Fibroblast of lung (primary cell): Measurements from ENCODE around the gene MRGPRF. TPM values are rescaled to one million over a fixed set of nuclear protein-coding genes. Genes with fewer than 3 reads are reported as not detected.

ENCODE experiments used
- DNase-seq, 2 donors: peaks; one replicate each; pipeline versions ENCODE4 v3.0.0 to v3.0.0-alpha.2; 2010; ENCODE audit warnings: low read depth in 2 of 2
- H2AFZ ChIP-seq: 2 replicates; pipeline ENCODE4 v1.5.1; 2012; ENCODE audit warnings: low read length, control low read depth, inconsistent platforms
- H3K27ac ChIP-seq: 2 replicates; pipeline ENCODE4 v1.5.1; 2011; ENCODE audit warnings: low read length, control low read depth; ENCODE audit not compliant: insufficient read depth
- H3K27me3 ChIP-seq: 2 replicates; pipeline ENCODE4 v1.5.1; 2011; ENCODE audit warnings: mild to moderate bottlenecking, low read length; ENCODE audit not compliant: control insufficient read depth, insufficient read depth
- H3K36me3 ChIP-seq: 2 replicates; pipeline ENCODE4 v1.5.1; 2011; ENCODE audit warnings: low read length; ENCODE audit not compliant: control insufficient read depth, insufficient read depth
- H3K4me1 ChIP-seq: 2 replicates; pipeline ENCODE4 v1.5.1; 2011; ENCODE audit warnings: low read length; ENCODE audit not compliant: control insufficient read depth, insufficient read depth; ENCODE audit errors: extremely low read depth
- H3K4me2 ChIP-seq: 2 replicates; pipeline ENCODE4 v1.5.1; 2011; ENCODE audit warnings: low read length, control low read depth; ENCODE audit not compliant: insufficient read depth; ENCODE audit errors: extremely low read depth
- H3K4me3 ChIP-seq, 4 experiments: fragments of 200-600 bp in 1 of 4; sonication (generic) in 1 of 4; replicated peaks in 1 of 4; 2 replicates each; pipeline ENCODE4 v1.5.1; 2011 to 2016; ENCODE audit warnings: low read length in 4 of 4, low read depth in 3 of 4, mild to moderate bottlenecking in 3 of 4, control low read depth in 2 of 4, inconsistent platforms in 1 of 4, mixed read lengths in 1 of 4; ENCODE audit not compliant: insufficient read depth in 1 of 4; ENCODE audit errors: control extremely low read depth in 1 of 4
- H3K79me2 ChIP-seq: 2 replicates; pipeline ENCODE4 v1.5.1; 2012; ENCODE audit warnings: mild to moderate bottlenecking, low read length, inconsistent platforms; ENCODE audit not compliant: control insufficient read depth, insufficient read depth
- H3K9ac ChIP-seq: 2 replicates; pipeline ENCODE4 v1.5.1; 2011; ENCODE audit warnings: mild to moderate bottlenecking, low read length, control low read depth; ENCODE audit not compliant: insufficient read depth
- H3K9me3 ChIP-seq: 2 replicates; pipeline ENCODE4 v1.5.1; 2012; ENCODE audit warnings: low read depth, low read length; ENCODE audit not compliant: control insufficient read depth, insufficient read depth
- H4K20me1 ChIP-seq: 2 replicates; pipeline ENCODE4 v1.5.1; 2011; ENCODE audit warnings: low read length; ENCODE audit not compliant: control insufficient read depth, insufficient read depth; ENCODE audit errors: extremely low read depth
- EZH2 ChIP-seq: IDR thresholded peaks from 2 replicates; pipeline ENCODE4 v1.5.1; 2012; ENCODE audit warnings: low read length, control low read depth, mild to moderate bottlenecking; ENCODE audit errors: missing control alignments
- polyA plus RNA-seq, 2 donors: library from polyadenylated mRNA; depleted of rRNA in 1 of 2; stranded (reverse) in 1 of 2; unstranded in 1 of 2; fragments of >200 nt; gene quantifications; 2 replicates each; pipeline ENCODE4 v1.2.1, GENCODE V29; 2011 to 2012; ENCODE audit warnings: missing spikeins in 1 of 2
- total RNA-seq: library from RNA; depleted of rRNA; stranded (reverse); fragments of >200 nt; gene quantifications from 2 replicates; pipeline ENCODE4 v1.2.1, GENCODE V29; 2014
- TF ChIP-seq, protein P1 (sequence below), 2 donors: IDR thresholded peaks in 1 of 2; conservative IDR thresholded peaks in 1 of 2; 1 replicate in 1 of 2; 2 replicates in 1 of 2; pipeline ENCODE4 v1.5.1; 2011 to 2012; ENCODE audit warnings: low read length in 2 of 2, control low read depth in 1 of 2, inconsistent platforms in 1 of 2, low read depth in 1 of 2, mild to moderate bottlenecking in 1 of 2

The MRGPRF gene
- total and polyA plus RNA-seq, 2 donors (not counting 1 experiment from before 2014, with no cell fraction given) = 84.2 to 88.1 TPM

DNA sequence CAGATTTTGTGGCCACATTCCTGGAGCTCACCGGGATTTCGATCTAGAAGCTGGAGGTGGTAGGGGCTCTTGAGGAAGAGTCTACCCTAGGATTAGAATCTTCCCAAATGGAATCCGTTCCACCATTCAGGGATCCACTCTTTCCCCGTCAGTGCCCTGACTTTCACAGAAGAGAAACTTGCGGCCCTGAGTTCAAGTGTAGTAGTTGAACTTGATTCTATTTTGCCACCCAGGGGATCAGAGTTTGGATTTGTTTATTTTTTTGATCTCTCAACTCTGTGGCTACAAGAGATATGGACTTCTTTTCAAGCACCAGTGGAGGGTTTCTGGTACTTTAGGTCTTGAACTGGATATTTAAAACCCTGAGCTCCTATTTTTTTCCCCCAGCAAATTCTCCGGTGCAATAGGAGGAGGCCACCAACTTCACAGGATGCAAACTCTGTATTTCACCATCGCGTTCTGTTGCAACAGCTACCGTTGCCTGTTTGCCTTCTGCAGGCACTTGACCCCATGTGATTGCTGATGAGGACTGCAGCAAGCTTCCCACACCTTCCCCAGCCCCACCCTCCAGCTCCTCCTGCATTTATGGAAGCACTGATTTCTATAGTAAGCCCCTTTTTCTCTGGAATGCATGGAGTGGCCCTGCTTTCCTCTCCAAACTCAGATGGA is 14.8 kb upstream of the MRGPRF start:
- Histone ChIP-seq H3K4me1 (no peaks in the 10 kb centered on the region), H3K4me3 (no peak overlapping the region)

DNA sequence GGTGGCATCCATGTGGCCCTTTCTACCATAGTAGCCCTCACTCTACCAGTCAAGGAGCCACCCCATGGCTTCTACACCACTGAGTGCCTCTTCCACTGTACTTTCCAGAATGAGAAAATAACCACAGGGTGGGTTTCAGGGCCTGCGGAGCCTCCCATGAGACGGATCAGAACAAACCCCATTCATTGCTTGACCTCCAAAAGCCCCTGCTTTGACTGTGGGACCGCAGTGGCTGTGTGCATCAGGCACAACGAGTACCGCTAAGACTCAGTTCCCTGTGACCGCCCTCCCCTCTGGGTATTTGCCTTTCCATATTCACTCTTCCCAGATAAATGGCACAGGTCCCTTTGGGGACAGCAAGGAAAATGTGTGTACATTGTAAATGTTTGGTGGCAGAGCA is 11.5 kb upstream of the MRGPRF start:
- H3K4me2 ChIP-seq = no peak overlapping the region
- no peaks in the 10 kb centered on the region for H3K27me3 ChIP-seq
- TF ChIP-seq EZH2 = no peak
- TF ChIP-seq, protein P1, sequence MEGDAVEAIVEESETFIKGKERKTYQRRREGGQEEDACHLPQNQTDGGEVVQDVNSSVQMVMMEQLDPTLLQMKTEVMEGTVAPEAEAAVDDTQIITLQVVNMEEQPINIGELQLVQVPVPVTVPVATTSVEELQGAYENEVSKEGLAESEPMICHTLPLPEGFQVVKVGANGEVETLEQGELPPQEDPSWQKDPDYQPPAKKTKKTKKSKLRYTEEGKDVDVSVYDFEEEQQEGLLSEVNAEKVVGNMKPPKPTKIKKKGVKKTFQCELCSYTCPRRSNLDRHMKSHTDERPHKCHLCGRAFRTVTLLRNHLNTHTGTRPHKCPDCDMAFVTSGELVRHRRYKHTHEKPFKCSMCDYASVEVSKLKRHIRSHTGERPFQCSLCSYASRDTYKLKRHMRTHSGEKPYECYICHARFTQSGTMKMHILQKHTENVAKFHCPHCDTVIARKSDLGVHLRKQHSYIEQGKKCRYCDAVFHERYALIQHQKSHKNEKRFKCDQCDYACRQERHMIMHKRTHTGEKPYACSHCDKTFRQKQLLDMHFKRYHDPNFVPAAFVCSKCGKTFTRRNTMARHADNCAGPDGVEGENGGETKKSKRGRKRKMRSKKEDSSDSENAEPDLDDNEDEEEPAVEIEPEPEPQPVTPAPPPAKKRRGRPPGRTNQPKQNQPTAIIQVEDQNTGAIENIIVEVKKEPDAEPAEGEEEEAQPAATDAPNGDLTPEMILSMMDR (conservative IDR thresholded peaks at IDR 0.05 in 1 of 2, IDR thresholded peaks at IDR 0.05 in 1 of 2; ENCODE audit: low read depth in 1 of 2, low read length in 2 of 2) = no peak
- H3K36me3 ChIP-seq = no peaks in the 10 kb centered on the region
- no peak overlapping the region for H3K9ac ChIP-seq
- H3K79me2 ChIP-seq = no peaks in the 10 kb centered on the region
- no peak overlapping the region for H3K4me3 ChIP-seq
- H3K9me3 ChIP-seq = no peaks in the 10 kb centered on the region
- no peak for DNase-seq
- H3K27ac ChIP-seq = no peak overlapping the region
- no peaks in the 10 kb centered on the region for H3K4me1 ChIP-seq
- H4K20me1 ChIP-seq = no peaks in the 10 kb centered on the region
- no peak overlapping the region for H2AFZ ChIP-seq

More for the DNA sequence above, 14.8 kb upstream of the MRGPRF start:
- no peak for TF ChIP-seq EZH2
- TF ChIP-seq, protein P1 (conservative IDR thresholded peaks at IDR 0.05 in 1 of 2, IDR thresholded peaks at IDR 0.05 in 1 of 2; ENCODE audit: low read depth in 1 of 2, low read length in 2 of 2) = no peak
- no peak overlapping the region for H3K9ac ChIP-seq
- H3K79me2 ChIP-seq = no peaks in the 10 kb centered on the region
- peak in 1 of 2 donors; percentile 84 for DNase-seq
- H3K27me3 ChIP-seq = no peaks in the 10 kb centered on the region
- H3K9me3 ChIP-seq = no peaks in the 10 kb centered on the region
- no peak overlapping the region for H3K4me2 ChIP-seq
- no peak overlapping the region for H3K27ac ChIP-seq
- no peak overlapping the region for H2AFZ ChIP-seq
- no peaks in the 10 kb centered on the region for H4K20me1 ChIP-seq
- H3K36me3 ChIP-seq = no peaks in the 10 kb centered on the region

DNA sequence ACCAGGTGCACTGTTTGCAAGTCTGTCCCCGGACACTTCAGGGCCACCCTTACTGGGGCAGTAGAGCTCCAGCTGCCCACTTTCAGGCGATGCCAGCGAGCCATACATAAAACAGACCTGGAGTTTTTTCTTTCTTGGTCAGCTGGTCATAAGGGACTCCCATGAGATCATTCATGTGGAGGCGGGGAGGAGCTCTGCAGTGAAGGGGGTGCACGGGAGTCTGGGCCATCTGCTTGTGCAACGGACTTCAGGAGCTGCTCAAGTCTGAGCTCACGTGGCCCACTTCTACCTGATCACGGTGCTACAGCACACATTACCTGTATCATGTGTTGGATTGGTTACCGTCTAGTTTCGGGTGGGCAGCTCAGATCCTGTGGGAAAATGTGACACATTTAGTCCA is 9.2 kb upstream of the MRGPRF start:
- Histone ChIP-seq H4K20me1 (no peaks in the 10 kb centered on the region), H3K4me2 (no peak overlapping the region), H3K79me2 (no peaks in the 10 kb centered on the region), H3K36me3 (no peaks in the 10 kb centered on the region), H3K4me3 (no peak overlapping the region), H3K4me1 (no peaks in the 10 kb centered on the region), H3K9ac (no peak overlapping the region), H2AFZ (no peak overlapping the region), H3K27me3 (no peaks in the 10 kb centered on the region), H3K9me3 (no peaks in the 10 kb centered on the region), H3K27ac (no peak overlapping the region)
- TF ChIP-seq, protein P1 (conservative IDR thresholded peaks at IDR 0.05 in 1 of 2, IDR thresholded peaks at IDR 0.05 in 1 of 2; ENCODE audit: low read depth in 1 of 2, low read length in 2 of 2) = no peak
- no peak for TF ChIP-seq EZH2
- no peak for DNase-seq
